SU-DHL-6 (cell line): ENCODE data around the gene NRP1.

Source experiments
- H2AFZ ChIP-seq: fragments of 200-600 bp; sonication (generic); 2 replicates; pipeline ENCODE4 v1.6.1; 2014; ENCODE audit warnings: low read depth, mild to moderate bottlenecking, moderate library complexity, mixed read lengths, antibody characterized with exemption, low read length; ENCODE audit not compliant: severe bottlenecking
- H3F3A ChIP-seq: fragments of 200-600 bp; shearing (Covaris generic); 2 replicates; pipeline ENCODE4 v1.6.0; 2016; ENCODE audit warnings: antibody characterized with exemption, mild to moderate bottlenecking; ENCODE audit not compliant: insufficient read depth
- H3K27ac ChIP-seq: fragments of 200-600 bp; sonication (generic); 2 replicates; pipeline ENCODE4 v1.5.1; 2016; ENCODE audit warnings: low read depth, mild to moderate bottlenecking, low read length, moderate library complexity, mixed read lengths
- H3K27me3 ChIP-seq: fragments of 200-600 bp; sonication (generic), shearing (Covaris generic); 2 replicates; pipeline ENCODE4 v1.6.0; 2014; ENCODE audit warnings: mild to moderate bottlenecking, low read length
- H3K36me3 ChIP-seq: fragments of 200-600 bp; sonication (generic); 2 replicates; pipeline ENCODE4 v1.6.1; 2014; ENCODE audit warnings: mild to moderate bottlenecking, low read length, mixed read lengths
- H3K4me2 ChIP-seq: fragments of 300-600, 200-600 bp; shearing (Covaris generic), sonication (generic); 2 replicates; pipeline ENCODE4 v1.6.0; 2014; ENCODE audit warnings: low read length, low read depth, mild to moderate bottlenecking; ENCODE audit not compliant: poor library complexity, severe bottlenecking
- H3K4me3 ChIP-seq: fragments of 200-600 bp; sonication (generic); 2 replicates; pipeline ENCODE4 v1.5.1; 2014; ENCODE audit warnings: antibody characterized with exemption, low read length, mild to moderate bottlenecking, mixed read lengths; ENCODE audit not compliant: insufficient read depth, poor library complexity, severe bottlenecking
- H3K79me2 ChIP-seq: fragments of 200-600 bp; sonication (generic); 2 replicates; pipeline ENCODE4 v1.6.1; 2014; ENCODE audit warnings: mild to moderate bottlenecking, low read length, moderate library complexity; ENCODE audit not compliant: insufficient read depth
- H3K9ac ChIP-seq: fragments of 200-600 bp; sonication (generic); 2 replicates; pipeline ENCODE4 v1.7.0; 2014; ENCODE audit warnings: mild to moderate bottlenecking, low read length
- H3K9me2 ChIP-seq: fragments of 200-600 bp; sonication (generic); replicated peaks from 2 replicates; pipeline ENCODE4 v1.6.1; 2014; ENCODE audit warnings: low read length; ENCODE audit not compliant: insufficient read depth
- H3K9me3 ChIP-seq: fragments of 200-600 bp; sonication (generic); 2 replicates; pipeline ENCODE4 v1.6.1; 2014; ENCODE audit warnings: low read length, mixed read lengths; ENCODE audit not compliant: insufficient read depth
- H4K20me1 ChIP-seq: fragments of 200-600 bp; sonication (generic); 2 replicates; pipeline ENCODE4 v1.6.1; 2014; ENCODE audit warnings: low read depth, mild to moderate bottlenecking, antibody characterized with exemption, low read length, moderate library complexity, mixed read lengths
- EZH2phosphoT487 ChIP-seq: fragments of 200-600 bp; sonication (generic), shearing (Covaris generic); conservative IDR thresholded peaks from 2 replicates; pipeline ENCODE4 v1.6.1; 2018; ENCODE audit warnings: mild to moderate bottlenecking, antibody characterized with exemption, low read length, moderate library complexity, mixed read lengths
- TF ChIP-seq, protein P1 (sequence below): fragments of 200-600 bp; sonication (generic); IDR thresholded peaks from one replicate; pipeline ENCODE4 v1.5.1; 2017; ENCODE audit warnings: antibody characterized with exemption, mild to moderate bottlenecking, low read length, moderate library complexity; ENCODE audit not compliant: insufficient read depth, poor library complexity, severe bottlenecking

NRP1 gene

DNA sequence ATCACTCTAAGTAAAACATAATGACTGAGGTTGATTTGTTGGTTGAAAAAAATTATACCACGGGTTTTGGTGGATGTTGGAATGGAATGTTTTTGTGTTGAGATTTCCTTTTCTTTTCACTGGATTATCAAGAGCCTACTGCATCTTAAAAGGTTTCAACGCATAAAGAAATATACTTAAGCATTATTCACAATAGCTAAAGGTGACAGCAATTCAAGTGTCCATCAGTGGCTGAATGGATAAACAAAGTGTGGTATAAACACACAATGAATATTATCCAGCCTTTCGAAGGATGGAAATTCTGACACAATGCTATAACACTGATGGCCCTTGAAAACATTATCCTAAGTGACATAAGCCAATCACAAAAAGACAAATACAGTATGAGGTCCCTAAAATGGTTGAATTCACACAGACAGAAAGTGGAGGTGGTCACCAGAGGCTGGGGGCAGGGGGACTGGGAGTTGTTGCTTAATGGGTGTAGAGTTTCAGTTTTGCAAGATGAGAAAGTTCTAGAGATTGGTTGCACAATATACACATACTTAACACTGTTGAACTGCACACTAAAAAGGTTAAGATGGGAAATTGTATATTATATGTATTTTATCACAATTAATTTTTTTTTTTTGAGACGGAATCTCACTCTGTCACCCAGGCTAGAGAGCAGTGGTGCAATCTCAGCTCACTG, 122.3 kb downstream of the NRP1 start:
- Histone ChIP-seq H3F3A (no peaks in the 10 kb centered on the region), H4K20me1 (no peaks in the 10 kb centered on the region)

DNA sequence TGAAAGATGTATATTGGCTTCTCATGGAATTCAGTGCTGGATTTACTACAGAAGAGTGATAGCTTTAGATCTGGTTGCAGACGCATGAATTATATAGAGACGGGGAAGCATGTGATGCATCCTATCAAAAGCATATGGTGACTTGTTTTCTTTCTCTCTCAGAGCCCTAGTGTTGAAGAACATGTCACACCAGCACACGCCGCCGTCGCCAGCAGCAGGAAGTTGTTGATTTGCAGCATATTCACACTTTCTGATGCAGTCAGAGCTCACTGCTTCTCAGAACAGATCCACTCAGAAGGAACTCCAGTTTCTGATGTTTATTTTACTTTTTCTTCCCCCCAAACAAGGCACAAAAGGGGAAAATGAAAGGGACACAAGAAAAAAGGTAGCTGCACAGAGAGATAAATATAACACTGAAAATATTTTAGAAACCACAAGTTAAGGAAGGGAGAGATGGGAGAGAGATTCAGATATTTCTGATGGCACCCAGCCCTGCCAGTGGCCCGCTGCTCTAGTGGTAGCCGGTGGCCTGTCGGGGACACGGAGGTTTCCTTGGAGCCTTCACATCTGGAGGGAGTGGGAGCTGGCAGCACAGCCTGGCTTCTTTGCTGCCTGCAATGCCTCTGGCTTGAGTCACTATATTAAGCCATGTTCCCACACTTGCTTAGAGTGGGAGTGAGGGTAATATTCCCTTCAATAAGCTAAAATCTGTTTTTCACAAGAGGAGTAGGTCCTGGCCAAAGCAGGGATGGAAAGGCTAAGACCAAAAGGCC, 123.2 kb downstream of the NRP1 start:
- TF ChIP-seq, protein P1, sequence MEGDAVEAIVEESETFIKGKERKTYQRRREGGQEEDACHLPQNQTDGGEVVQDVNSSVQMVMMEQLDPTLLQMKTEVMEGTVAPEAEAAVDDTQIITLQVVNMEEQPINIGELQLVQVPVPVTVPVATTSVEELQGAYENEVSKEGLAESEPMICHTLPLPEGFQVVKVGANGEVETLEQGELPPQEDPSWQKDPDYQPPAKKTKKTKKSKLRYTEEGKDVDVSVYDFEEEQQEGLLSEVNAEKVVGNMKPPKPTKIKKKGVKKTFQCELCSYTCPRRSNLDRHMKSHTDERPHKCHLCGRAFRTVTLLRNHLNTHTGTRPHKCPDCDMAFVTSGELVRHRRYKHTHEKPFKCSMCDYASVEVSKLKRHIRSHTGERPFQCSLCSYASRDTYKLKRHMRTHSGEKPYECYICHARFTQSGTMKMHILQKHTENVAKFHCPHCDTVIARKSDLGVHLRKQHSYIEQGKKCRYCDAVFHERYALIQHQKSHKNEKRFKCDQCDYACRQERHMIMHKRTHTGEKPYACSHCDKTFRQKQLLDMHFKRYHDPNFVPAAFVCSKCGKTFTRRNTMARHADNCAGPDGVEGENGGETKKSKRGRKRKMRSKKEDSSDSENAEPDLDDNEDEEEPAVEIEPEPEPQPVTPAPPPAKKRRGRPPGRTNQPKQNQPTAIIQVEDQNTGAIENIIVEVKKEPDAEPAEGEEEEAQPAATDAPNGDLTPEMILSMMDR: no peak
- TF ChIP-seq EZH2phosphoT487: no peak
- Histone ChIP-seq H3K4me2 (no peak overlapping the region), H3K36me3 (no peaks in the 10 kb centered on the region), H3K27me3 (no peaks in the 10 kb centered on the region), H3K9me3 (no peaks in the 10 kb centered on the region), H3K9me2 (0 out of 2 replicates have a peak, but pooled peaks cover 3% of the 10 kb centered on the region), H4K20me1 (no peaks in the 10 kb centered on the region), H3K9ac (no peak overlapping the region), H3F3A (no peaks in the 10 kb centered on the region), H3K79me2 (no peaks in the 10 kb centered on the region), H3K4me3 (no peak overlapping the region), H3K27ac (no peak overlapping the region), H2AFZ (no peak overlapping the region)

More for the DNA sequence above, 122.3 kb downstream of the NRP1 start:
- Histone ChIP-seq H3K9me3 (no peaks in the 10 kb centered on the region), H3K36me3 (no peaks in the 10 kb centered on the region), H3K4me3 (no peak overlapping the region), H3K27ac (no peak overlapping the region), H3K4me2 (no peak overlapping the region), H3K9me2 (0 out of 2 replicates have a peak, but pooled peaks cover 3% of the 10 kb centered on the region), H3K27me3 (no peaks in the 10 kb centered on the region), H3K79me2 (no peaks in the 10 kb centered on the region), H2AFZ (no peak overlapping the region), H3K9ac (no peak overlapping the region)
- no peak for TF ChIP-seq EZH2phosphoT487

DNA sequence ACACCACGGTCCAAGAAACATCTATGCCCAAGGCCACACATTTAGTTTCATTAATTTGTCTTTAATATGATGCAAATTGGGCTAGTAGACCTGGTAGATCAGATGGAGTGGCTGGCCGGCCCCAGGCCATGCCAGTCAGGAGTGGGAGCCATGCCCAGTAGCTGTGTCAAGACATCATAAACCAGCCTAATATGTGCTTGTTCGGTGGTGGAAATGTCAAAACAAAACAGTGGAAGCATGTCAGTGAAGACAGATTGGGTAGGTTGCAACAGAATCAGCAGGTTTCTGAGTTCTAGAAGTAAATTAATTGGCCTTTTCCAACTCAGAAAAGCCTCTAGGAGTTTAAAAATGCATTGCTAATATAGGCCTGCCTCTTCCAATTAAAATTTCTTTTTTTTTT, 124.7 kb downstream of the NRP1 start:
- no peaks in the 10 kb centered on the region for H3K79me2 ChIP-seq
- H4K20me1 ChIP-seq: no peaks in the 10 kb centered on the region
- no peak overlapping the region for H3K9ac ChIP-seq
- no peak overlapping the region for H2AFZ ChIP-seq
- no peak for TF ChIP-seq EZH2phosphoT487
- no peaks in the 10 kb centered on the region for H3K27me3 ChIP-seq
- no peak overlapping the region for H3K4me3 ChIP-seq
- no peaks in the 10 kb centered on the region for H3K36me3 ChIP-seq
- no peaks in the 10 kb centered on the region for H3F3A ChIP-seq
- H3K9me2 ChIP-seq: 0 out of 2 replicates have a peak, but pooled peaks cover 3% of the 10 kb centered on the region
- no peak overlapping the region for H3K27ac ChIP-seq
- no peak overlapping the region for H3K4me2 ChIP-seq
- no peaks in the 10 kb centered on the region for H3K9me3 ChIP-seq

DNA sequence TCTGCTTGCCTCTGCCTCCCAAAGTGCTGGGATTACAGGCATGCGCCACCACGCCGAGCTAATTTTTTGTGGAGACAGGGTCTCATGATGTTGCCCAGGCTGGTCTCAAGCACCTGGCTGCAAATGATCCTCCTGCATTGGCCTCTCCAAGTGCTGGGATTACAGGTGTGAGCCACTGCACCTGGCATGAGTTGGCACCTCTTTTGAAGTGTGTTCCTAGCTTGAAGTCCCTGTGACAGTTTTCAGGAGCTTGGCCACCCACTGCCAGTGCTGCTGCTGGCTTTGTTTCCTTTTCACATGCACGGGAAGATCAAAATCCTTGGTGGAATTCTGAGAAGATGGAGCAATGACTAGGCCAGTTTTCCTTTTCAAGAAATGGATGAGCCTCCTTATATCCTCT, 126.3 kb downstream of the NRP1 start:
- H3K36me3 ChIP-seq: no peaks in the 10 kb centered on the region

More for the DNA sequence above, 126.3 kb downstream of the NRP1 start:
- H3F3A ChIP-seq: no peaks in the 10 kb centered on the region
- TF ChIP-seq, protein P1: no peak
- TF ChIP-seq EZH2phosphoT487: no peak
- no peak overlapping the region for H2AFZ ChIP-seq
- no peaks in the 10 kb centered on the region for H3K79me2 ChIP-seq
- H3K27ac ChIP-seq: no peak overlapping the region
- H3K27me3 ChIP-seq: no peaks in the 10 kb centered on the region
- no peaks in the 10 kb centered on the region for H3K9me2 ChIP-seq
- H4K20me1 ChIP-seq: no peaks in the 10 kb centered on the region
- H3K4me3 ChIP-seq: no peak overlapping the region
- no peak overlapping the region for H3K4me2 ChIP-seq
- H3K9ac ChIP-seq: no peak overlapping the region
- H3K9me3 ChIP-seq: no peaks in the 10 kb centered on the region
